Measurements from ENCODE around the gene SNX24.
A peak's percentile ranks its signal among the peaks of the same experiment; 100 is the strongest.
"Not testable (repeated sequence)": the region's sequence is repeated elsewhere in the genome, so short reads cannot be mapped to it uniquely, and the experiment has no call there.

Gene SNX24, protein sequence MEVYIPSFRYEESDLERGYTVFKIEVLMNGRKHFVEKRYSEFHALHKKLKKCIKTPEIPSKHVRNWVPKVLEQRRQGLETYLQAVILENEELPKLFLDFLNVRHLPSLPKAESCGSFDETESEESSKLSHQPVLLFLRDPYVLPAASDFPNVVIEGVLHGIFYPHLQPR

DNA sequence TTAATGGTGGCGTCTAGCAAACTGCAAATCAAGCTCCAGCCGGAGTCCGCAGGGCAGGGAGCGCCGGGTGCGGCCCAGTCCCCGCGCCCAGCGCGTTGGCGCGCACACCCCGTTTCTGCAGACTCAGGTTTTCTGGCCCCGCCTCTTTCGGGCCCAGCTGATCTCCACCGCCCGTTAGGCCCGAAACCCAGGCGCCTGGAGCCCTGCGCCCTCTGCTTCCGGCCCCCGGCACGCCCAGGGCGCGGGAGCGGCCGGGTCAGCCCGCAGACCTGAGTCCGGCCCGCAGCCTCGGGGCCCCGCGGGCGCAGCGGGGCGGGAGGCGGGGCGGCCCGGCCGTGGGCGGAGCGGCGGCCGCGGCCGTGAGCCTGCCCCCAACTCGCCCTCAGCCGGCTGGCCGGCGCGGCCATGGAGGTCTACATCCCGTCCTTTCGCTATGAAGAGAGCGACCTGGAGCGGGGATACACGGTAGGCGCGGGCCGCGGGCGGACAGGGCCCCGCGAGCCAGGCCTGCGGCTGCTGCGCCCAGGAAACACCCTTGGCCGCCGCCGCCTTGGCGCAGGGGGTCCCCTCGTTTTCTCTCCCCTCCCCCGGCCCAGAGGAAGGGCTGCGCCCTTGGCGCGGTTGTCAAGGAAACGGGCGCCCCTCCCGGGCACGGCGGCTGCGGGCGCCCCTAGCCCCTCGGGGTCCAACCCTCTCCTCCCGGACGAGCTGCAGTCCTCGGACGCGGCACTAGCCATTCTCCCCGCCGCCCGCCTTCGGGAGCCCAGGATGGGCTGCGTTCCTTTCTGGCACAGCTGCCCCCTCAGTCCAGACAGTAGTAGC lies at the start of gene SNX24:
Gene SNX24, plus strand, starts transcription at position 385 of the 822 bp plus-strand sequence. Its CDS starts 21 bp downstream, at position 406.
- DNase-seq (ENCODE audit: low read depth in 2 of 2): peak; percentile 24 to 56

DNA sequence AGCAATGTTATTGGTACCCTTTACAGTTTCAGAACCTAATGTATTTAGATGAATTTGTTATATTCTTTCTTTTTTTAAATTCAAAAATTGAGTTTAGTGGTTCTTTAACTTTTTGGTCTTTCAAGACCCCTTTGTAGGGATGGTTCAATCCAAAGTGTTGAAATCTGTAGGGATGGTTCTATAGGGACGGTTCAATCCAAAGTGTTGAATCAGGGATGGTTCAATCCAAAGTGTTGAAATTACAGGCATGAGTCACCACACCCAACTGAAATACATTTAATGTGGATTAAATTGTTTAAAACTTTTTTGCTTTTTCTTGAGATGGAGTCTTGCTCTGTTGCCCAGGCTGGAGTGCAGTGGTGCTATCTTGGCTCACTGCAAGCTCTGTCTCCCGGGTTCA lies 39.9 kb upstream of the SNX24 start:
- DNase-seq (ENCODE audit: low read depth in 2 of 2): no peak

DNA sequence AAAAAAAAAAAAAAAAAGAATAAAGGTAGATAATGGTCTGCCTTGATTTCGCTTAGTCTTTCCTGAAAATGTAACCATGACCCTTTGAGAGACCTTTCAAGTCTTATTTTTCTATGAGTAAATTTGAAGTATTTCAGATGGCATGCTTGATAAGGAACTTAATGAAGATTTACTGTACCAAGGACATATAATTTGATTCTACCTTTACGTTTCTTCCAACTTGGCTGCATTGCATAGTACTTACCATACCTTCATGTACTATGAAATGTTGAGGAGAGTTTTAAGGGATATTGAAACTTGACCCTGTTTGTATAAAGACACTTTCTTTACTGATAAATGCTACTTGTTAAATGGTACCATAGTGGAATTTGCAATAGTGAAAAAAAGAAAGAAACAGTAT lies 35.0 kb upstream of the SNX24 start:
- DNase-seq (ENCODE audit: low read depth in 2 of 2): no peak

DNA sequence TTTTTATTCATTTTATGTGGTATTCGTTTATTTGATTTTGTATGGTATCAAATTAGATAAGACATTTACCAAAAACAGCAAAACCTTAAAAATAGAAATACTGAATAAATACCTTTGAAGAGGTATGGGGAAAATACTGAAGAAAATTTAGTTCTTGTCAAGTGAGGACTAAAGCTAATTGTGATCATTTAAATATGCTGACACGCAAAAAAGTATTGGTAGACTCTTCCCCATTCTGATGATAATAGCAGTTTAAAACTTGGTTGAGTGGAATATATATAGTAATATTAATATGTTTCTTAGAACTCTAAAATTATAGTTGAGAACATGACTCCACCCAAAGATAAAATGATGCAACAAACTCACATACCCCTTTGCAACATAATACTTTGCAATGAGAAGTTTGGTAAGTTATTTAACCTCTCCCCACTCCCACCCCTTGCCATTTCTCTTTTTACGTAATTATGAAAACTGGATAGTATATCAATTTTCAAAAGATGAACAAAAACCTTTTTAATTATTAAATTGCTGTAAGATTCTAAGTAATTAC lies 30.1 kb upstream of the SNX24 start:
- no peak for DNase-seq (ENCODE audit: low read depth in 2 of 2)

DNA sequence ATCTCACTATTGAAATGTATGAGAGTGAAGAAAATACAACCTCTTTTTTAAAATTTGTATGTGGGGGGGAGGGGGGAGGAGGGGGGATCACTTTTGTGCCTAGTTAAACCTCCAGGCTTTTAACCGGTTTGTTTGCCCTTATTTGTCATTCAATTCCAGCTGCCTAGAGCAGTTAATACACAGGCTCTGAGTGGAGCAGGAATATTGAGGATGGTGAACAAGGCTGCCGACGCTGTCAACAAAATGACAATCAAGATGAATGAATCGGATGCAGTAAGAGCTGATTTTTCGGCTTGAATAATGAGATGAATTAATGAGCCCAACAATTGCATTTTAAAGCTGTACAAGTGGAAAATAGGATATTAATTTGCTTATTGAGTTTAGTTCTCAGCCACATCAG lies 28.7 kb upstream of the SNX24 start:
- no peak for DNase-seq (ENCODE audit: low read depth in 2 of 2)

DNA sequence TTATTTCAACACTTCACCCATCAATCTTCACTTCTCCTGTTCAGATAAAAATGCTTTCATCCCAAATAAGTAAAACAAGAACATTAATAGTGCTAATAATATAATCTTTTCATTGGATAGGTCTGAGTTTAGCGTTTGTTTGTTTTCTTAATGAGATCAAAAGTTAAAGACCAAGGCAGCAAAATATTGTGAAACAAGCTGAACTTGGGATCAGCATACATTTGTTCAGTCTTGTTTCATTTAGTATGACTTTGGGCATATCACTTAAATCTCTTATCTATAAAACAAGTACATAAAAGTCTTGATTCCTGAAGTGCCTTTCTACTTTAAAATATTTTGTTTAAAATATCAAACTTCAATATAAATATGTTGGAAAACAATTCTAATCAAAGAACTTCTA lies 13.4 kb upstream of the SNX24 start:
- DNase-seq (ENCODE audit: low read depth in 2 of 2): no peak

DNA sequence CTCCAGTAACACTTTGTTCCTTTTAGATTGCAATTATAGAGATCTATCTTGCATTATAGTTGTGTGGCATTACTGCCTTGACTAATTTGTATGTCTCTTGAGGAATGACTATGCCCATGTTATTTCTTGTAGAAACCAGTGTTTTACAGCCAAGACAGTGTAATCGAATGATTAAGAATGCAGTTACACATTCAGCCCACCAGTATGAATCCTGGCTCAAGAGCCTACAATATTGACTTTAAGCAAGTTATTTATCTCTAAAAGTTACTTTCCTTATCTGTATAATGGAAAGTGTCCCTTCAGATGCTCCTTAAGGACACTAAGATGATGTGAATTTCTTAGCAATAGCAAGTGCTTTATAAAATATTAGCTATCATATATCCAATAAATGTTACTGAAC lies 9.7 kb upstream of the SNX24 start:
- no peak for DNase-seq (ENCODE audit: low read depth in 2 of 2)

DNA sequence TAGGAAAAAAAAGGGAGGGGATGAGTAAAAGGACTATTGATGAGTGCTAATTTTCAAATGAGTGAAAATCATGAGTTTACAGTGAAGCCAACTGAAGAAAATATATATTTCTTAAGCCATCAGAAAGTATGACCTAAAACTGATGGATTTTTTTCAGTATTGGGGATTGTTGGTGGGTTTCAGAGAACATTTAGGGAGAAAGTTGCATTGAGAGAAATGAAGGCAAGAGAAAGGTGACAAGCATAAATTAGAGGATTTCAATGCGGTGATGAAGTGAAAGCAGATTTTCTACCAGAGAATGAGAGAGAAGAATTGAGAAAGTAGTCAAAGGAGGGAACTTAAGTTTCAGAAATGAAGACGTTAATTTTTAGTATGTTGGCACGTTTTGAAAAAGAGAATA lies 8.5 kb upstream of the SNX24 start:
- no peak for DNase-seq (ENCODE audit: low read depth in 2 of 2)

DNA sequence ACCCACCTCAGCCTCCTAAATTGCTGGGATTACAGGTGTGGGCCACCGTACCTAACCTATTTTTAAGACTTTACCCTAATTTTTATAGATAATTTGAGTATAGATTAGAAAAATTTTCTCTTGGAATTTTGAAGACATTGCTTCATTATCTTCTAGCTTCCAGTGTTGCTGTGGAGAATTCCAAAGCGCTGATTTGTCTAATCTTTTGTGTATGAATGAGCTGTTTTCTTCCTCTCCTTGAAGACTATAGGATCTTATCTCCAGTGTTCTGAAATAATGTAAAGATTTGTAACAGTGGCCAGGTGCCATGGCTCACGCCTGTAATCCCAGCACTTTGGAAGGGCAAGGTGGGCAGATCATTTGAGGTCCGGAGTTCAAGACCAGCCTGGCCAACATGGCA lies 5.7 kb upstream of the SNX24 start:
- DNase-seq (ENCODE audit: low read depth in 2 of 2): no peak

DNA sequence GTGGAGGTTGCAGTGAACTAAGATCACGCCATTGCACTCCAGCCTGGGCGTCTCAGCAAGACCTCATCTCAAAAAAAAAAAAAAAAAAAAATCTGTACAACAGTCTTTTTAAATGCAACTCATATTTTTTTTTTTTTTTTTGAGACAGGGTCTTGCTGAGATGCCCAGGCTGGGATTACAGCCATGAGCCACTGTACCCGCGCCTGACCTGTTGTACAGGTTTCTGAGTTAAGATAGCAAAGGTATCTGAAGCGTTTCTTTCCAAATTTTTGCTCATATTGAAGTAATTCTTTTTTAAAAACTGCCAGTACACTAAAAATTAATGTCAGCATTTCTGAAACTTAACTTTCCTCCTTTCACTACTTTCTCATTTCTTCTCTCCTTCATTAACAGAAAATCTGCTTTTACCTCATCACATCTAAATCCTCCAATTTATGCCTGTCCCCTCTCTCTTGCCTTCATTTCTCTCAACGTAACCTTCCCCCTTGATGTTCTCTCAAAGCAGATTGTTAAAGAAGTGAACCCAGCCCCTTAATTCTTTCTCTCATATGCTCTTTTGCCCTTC lies 3.3 kb upstream of the SNX24 start:
- no peak for DNase-seq (ENCODE audit: low read depth in 2 of 2)

DNA sequence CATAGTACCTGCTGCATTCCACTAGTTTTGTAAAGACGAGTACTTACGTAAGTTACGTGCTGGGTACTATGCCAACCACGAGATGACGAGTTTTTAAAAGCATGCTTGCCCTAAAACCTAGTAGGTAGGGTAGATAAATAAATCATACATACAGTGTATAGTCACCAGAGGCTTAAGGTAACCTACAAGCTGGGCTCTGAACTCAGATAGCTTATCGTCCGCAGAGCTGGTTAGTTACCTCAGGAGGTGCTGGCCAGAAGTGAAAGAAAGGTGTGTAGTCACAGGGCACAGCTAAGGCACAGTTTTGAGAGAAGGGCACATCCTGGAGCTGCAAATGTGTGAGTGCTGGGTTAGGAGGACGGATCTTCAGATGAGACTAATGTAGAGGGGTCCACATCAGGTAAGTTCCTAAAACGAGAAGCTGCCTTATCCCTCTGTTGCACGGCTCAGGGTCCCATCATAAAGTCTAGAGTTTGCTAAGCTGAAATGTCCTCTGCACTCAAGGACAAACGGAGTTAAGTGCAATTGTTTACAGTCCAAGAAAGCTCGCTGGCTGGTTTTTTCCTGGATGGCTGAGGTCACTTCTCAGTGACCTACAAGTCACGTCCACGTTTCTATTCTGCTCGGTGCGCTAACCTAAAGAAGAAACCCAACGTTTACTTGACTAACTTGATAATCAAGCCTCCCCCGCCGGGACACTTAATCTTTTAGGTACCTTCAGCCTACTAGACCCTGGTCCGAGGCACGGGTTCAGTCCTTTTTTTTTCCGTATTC lies 1.1 kb upstream of the SNX24 start:
- no peak for DNase-seq (ENCODE audit: low read depth in 2 of 2)

DNA sequence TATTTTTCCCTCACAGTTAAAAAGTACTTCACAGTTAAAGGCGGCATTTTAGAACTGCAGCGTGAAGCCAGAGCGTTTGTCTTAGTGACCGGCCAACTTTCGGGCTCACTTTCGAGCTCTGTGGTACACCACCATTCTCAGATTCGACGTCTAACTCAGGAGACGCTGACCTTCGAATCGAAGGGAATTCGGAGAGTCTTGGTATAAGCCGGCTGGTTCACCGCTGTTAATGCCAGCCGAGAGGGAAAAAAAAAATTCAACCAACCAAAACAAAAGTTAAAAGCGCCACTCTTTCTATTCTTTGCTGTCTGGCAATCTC lies 544 bp upstream of the SNX24 start:
- no peak for DNase-seq (ENCODE audit: low read depth in 2 of 2)

DNA sequence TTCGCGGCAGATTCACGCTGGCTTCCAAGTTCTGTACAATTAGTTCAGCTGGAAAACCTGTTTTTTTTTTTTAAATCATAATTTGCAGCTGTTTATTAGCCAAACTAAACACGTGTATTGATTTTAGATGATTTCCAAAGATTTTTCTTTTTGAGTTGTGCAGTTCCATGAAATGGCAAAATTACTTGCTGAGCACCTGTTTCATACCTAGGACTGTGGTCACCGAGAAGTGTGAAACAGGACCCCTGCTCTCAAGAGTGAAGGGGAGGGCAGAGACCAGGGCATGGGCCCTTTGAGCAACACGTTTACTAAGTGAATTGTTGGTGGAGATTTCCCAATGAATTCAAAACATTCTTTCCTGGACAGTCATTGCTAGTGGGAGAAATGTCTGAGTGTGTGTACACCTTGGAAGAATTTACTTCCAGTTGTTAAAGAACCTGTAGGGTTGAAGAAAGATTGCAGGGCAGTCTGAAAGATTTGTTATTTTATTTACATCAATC lies 688 bp downstream of the SNX24 start:
- DNase-seq (ENCODE audit: low read depth in 2 of 2): no peak

DNA sequence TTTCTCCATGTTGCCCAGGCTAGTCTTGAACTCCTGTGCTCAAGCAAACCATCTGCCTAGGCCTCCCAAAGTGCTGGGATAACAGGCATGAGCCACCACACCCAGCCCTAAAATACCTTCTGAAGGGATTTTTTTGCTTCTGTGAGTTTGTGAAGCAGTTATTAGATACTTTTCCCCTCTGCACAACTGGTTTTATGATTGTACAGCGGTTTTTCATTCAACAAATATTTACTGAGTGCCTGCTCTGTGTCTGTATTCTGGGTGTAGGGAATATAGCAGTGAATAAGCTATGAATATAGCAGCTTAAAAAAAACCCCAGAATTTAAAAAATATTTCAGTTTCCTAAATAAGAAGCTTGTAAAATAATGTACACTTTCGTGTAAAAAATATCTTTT lies 2.3 kb downstream of the SNX24 start:
- DNase-seq (ENCODE audit: low read depth in 2 of 2): no peak

DNA sequence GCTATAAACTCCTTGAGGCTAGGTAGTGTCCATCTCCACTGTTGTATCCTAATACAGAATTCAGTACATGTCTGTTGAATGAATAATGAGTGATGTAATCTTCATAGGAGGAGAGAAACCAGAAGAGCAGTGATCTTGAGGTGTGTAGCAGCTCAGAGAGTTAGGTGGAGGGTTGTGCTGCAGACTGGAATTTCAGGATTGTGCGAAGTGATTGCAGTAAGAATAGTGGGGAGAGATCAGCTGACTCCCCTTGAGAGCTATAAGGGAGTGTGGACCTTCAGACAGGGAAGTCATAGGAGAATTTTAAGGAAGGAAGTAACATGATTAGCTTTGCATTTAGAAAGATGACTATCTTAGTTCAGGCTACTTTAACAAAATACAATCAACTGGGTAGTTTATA lies 4.4 kb downstream of the SNX24 start:
- DNase-seq (ENCODE audit: low read depth in 2 of 2): no peak

DNA sequence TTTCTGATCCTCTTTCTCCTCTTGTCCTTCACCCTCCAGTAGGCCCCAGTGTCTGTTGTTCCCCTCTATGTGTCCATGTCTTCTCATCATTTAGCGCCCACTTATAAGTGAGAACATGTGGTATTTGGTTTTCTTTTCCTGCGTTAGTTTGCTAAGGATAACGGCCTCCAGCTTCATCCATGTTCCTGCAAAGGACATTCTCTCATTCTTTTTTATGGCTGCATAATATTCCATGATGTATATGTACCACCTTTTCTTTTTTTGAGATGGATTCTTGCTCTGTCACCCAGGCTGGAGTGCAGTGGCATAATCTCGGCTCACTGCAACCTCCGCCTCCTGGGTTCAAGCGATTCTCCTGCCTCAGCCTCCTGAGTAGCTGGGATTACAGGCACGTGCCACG lies 12.1 kb downstream of the SNX24 start:
- not testable (repeated sequence) for DNase-seq (ENCODE audit: low read depth in 2 of 2)

DNA sequence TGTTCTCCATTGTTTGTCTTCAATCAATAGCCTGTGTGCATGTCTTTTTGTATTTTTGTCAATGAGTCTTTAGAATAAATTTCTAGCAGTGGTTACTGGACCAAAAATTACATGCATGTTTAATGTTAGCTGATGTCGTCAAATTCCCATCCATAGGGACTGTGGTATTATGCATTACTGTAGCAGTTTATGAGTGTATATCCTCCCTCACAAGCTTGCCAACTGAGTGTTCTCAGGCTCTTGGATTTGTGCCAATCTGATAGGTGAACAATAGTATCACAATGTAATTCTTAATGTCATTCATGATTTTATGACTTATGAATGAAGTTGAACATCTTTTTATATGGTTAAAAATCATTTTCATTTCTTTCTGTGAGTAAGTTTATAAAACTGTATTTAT lies 13.0 kb downstream of the SNX24 start:
- no peak for DNase-seq (ENCODE audit: low read depth in 2 of 2)

DNA sequence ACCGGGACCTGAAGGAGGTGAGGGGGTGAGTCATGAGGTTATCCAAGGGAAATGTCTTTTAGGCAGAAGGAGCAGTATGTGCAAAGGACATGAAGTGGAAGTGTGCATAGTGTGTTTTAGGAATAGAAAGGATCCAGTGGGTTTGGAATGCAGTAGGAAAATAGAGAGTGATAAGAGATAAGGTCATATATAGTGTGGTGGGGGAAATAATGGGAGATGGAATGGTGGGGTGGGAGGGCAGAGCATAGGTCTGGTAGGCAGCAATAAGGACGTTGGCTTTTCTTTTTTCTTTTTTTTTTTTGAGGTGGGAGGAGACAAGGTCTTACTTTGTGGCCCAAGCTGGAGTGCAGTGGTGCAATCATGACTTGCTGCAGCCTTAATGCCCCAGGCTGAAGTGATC lies 17.8 kb downstream of the SNX24 start:
- no peak for DNase-seq (ENCODE audit: low read depth in 2 of 2)

DNA sequence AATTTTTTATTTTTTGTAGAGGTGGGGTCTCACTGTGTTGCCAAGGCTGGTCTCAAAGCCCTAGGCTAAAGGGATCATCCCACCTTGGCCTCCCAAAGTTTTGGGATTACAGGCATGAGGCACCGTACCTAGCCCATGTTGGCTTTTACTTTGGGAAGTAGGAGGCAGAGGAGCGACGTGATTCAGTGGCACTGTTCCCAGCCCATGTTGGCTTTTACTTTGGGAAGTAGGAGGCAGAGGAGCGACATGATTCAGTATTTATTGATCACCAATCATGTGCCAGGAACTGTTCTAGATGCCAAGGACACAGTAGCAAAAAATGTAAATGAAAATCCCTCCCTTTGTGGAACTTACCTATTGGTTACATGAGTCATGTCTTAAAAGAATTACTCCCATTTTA lies 18.3 kb downstream of the SNX24 start:
- no peak for DNase-seq (ENCODE audit: low read depth in 2 of 2)

DNA sequence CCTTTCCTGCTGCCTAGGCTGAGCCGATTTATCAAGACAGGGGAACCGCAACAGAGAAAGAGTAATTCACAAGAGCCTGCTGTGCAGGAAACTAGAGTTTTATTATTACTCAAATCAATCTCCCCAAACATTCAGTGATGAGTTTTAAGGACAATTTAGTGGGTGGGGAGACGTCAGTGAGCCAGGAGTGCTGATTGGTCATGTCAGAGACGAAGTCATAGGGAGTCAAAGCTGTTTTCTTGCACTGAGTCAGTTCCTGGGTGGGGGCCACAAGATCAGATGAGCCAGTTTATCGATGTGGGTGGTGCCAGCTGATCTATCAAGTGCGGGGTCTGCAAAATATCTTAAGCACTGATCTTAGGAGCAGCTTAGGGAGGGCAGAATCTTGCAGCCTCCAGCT lies 19.0 kb downstream of the SNX24 start:
- no peak for DNase-seq (ENCODE audit: low read depth in 2 of 2)

DNA sequence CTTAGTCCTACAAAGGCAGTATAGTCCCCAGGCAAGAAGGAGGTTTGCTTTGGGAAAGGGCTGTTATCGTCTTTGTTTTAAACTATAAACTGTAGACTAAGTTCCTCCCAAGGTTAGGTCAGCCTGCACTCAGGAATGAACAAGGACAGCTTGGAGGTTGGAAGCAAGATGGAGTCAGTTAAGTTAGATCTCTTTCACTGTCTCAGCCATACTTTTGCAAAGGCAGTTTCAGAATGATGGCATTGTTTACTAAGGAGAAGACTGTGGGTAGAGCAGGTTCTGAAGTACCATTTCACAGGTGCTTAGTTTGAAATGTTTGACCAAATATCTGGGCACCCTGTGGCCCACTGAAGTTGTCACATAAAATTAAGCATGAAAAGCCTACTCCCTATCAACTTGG lies 19.4 kb downstream of the SNX24 start:
- no peak for DNase-seq (ENCODE audit: low read depth in 2 of 2)

DNA sequence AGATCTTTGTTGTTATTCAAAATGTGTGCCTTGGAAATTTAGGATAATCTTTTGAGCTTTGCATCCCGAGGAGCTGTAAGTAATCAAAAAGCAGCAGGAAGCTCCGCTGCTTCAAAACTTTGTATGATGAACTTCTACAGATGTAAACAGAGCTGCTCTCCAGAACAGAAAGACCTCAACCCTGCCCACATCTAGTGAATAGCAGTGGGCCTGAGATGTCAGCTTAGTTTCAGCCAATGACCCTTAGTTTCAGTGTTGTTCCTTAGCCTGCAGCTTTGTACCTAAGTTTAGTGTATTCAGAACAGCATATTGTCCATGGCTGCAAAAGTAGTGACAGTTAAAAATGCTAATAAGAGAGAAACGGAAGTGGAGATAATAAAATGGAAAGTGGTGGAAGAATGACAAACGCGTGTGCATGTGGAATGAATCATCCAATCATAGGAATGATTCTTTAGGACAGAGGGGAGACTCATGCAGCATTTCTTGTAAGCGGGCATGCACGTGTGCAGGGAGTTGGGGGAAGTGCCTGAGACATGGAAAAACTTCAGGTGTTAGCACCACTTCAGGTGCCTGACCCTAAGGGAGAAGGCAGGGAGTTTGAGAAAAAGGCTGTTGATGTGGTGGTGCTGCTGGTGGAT lies 24.9 kb downstream of the SNX24 start:
- no peak for DNase-seq (ENCODE audit: low read depth in 2 of 2)
